GM12878 (cell line): ENCODE data around the gene SOX6. TPM values are rescaled to one million over a fixed set of nuclear protein-coding genes. Genes with fewer than 3 reads are reported as not detected.

Experiments
- ATAC-seq: fragments of 200-7000 bp; cut with Tn5 transposase; 3 replicates; pipeline ENCODE4 v1.9.1; 2020; ENCODE audit warnings: mild to moderate bottlenecking, moderate library complexity
- BruUV-seq: library from RNA; stranded (reverse); fragments of 400-500 nt; replicated peaks from 2 replicates; lab custom pipeline; 2021; lab: Mats Ljungman, UMichigan
- CTCF ChIA-PET: fragments of 300-600 bp; sonication (Branson Sonifier 250); formaldehyde crosslinking; extraction: SDS; loops from one replicate; lab custom pipeline; 2021; ENCODE audit warnings: inconsistent platforms; lab: Yijun Ruan, JAX
- POLR2A ChIA-PET: fragments of 350-600 bp; formaldehyde crosslinking; extraction: SDS; loops from one replicate; lab custom pipeline; 2021; ENCODE audit warnings: inconsistent platforms; lab: Charles Lee
- RAD21 ChIA-PET: fragments of 300-600 bp; sonication (Branson Sonifier 250); formaldehyde crosslinking; loops from one replicate; lab custom pipeline; 2023; ENCODE audit warnings: antibody characterized with exemption; ENCODE audit not compliant: unreplicated experiment; lab: Charles Lee
- SMC1A ChIA-PET: fragments of 300-600 bp; sonication (Branson Sonifier 250); formaldehyde crosslinking; loops from one replicate; lab custom pipeline; 2023; ENCODE audit not compliant: unreplicated experiment, uncharacterized antibody; lab: Charles Lee
- DNase-seq: peaks from one replicate; pipeline ENCODE4 v3.0.0-alpha.2; 2011; ENCODE audit warnings: low read depth, low spot score
- FAIRE-seq: peaks from 3 replicates; lab custom pipeline; 2011; peaks lifted over from hg19 to GRCh38; lab: Jason Lieb, UNC
- H2AFZ ChIP-seq: 2 replicates; pipeline ENCODE4 v1.6.0; 2011; ENCODE audit warnings: low read depth, low read length, control low read depth; ENCODE audit not compliant: control insufficient read depth
- H3K27ac ChIP-seq: 2 replicates; pipeline ENCODE4 v1.5.1; 2011; ENCODE audit warnings: control low read depth; ENCODE audit not compliant: control insufficient read depth, insufficient read depth
- H3K27me3 ChIP-seq, 2 experiments: replicated peaks in 1 of 2; 2 replicates each; pipeline versions ENCODE4 v1.6.0 to v1.6.1; 2011; ENCODE audit warnings: low read length in 1 of 2; ENCODE audit not compliant: control insufficient read depth in 2 of 2, insufficient read depth in 2 of 2
- H3K36me3 ChIP-seq, 2 experiments: 2 replicates each; pipeline ENCODE4 v1.5.1; 2011; ENCODE audit warnings: low read length in 1 of 2; ENCODE audit not compliant: control insufficient read depth in 2 of 2, insufficient read depth in 2 of 2
- H3K4me1 ChIP-seq: 2 replicates; pipeline ENCODE4 v1.6.1; 2011; ENCODE audit warnings: mild to moderate bottlenecking, low read length, moderate library complexity, mixed read lengths; ENCODE audit not compliant: control insufficient read depth, insufficient read depth
- H3K4me2 ChIP-seq: 2 replicates; pipeline ENCODE4 v1.6.0; 2011; ENCODE audit warnings: control low read depth; ENCODE audit not compliant: control insufficient read depth, insufficient read depth
- H3K4me3 ChIP-seq: fragments of 200-600 bp; sonication (generic); 2 replicates; pipeline ENCODE4 v1.5.1; 2016
- H3K79me2 ChIP-seq: 2 replicates; pipeline ENCODE4 v1.6.0; 2011; ENCODE audit warnings: low read length; ENCODE audit not compliant: control insufficient read depth, insufficient read depth
- H3K9ac ChIP-seq: 2 replicates; pipeline ENCODE4 v1.8.0; 2011; ENCODE audit warnings: low read length, control low read depth, mixed read lengths; ENCODE audit not compliant: control insufficient read depth, insufficient read depth
- H3K9me3 ChIP-seq: replicated peaks from 3 replicates; pipeline ENCODE4 v1.5.1; 2011; ENCODE audit warnings: mild to moderate bottlenecking, low read length; ENCODE audit not compliant: control insufficient read depth, insufficient read depth
- H4K20me1 ChIP-seq: 2 replicates; pipeline ENCODE4 v1.6.0; 2011; ENCODE audit not compliant: control insufficient read depth, insufficient read depth
- CEBPB ChIP-seq, 2 experiments: fragments of 150-350 bp in 1 of 2; IDR thresholded peaks; 2 replicates each; pipeline ENCODE4 v1.6.1; 2012 to 2014; ENCODE audit warnings: low read depth in 2 of 2, low read length in 2 of 2, borderline replicate concordance in 1 of 2, inconsistent platforms in 1 of 2
- CREM ChIP-seq: IDR thresholded peaks from 2 replicates; pipeline ENCODE4 v1.6.1; 2014; ENCODE audit warnings: antibody characterized with exemption, low read depth
- ETV6 ChIP-seq, 2 experiments: fragments of 450-650 bp in 1 of 2; IDR thresholded peaks in 1 of 2; conservative IDR thresholded peaks in 1 of 2; 2 replicates each; pipeline ENCODE4 v1.6.1; 2014; ENCODE audit warnings: antibody characterized with exemption in 1 of 2, borderline replicate concordance in 1 of 2, low read depth in 1 of 2, mild to moderate bottlenecking in 1 of 2, moderate library complexity in 1 of 2
- FOXK2 ChIP-seq: fragments of 450-650 bp; IDR thresholded peaks from 2 replicates; pipeline ENCODE4 v1.6.1; 2017; ENCODE audit warnings: mild to moderate bottlenecking, moderate library complexity
- HCFC1 ChIP-seq: fragments of 150-350 bp; IDR thresholded peaks from 2 replicates; pipeline ENCODE4 v1.6.1; 2014; ENCODE audit warnings: low read length
- JUNB ChIP-seq: IDR thresholded peaks from 2 replicates; pipeline ENCODE4 v1.6.1; 2016; ENCODE audit warnings: antibody characterized with exemption, mild to moderate bottlenecking
- NRF1 ChIP-seq: conservative IDR thresholded peaks from 2 replicates; pipeline ENCODE4 v1.6.1; 2011; ENCODE audit warnings: mild to moderate bottlenecking, low read depth, low read length, improper control_type of control experiment
- RCOR1 ChIP-seq: conservative IDR thresholded peaks from 2 replicates; pipeline ENCODE4 v1.6.1; 2012; ENCODE audit warnings: low read depth, low read length, improper control_type of control experiment
- SREBF1 ChIP-seq: IDR thresholded peaks from 2 replicates; pipeline ENCODE4 v1.6.1; 2012; ENCODE audit warnings: mild to moderate bottlenecking, low read length
- STAT3 ChIP-seq: IDR thresholded peaks from 2 replicates; pipeline ENCODE4 v1.6.1; 2011; ENCODE audit warnings: low read depth, low read length, improper control_type of control experiment
- TAF1 ChIP-seq: IDR thresholded peaks from 2 replicates; pipeline ENCODE4 v1.6.1; 2011; ENCODE audit warnings: mild to moderate bottlenecking, low read depth, low read length, borderline replicate concordance
- WGBS: methylation state at CpG from one replicate; pipeline ENCODE4 v1.1.6; 2016; ENCODE audit warnings: low lambda C conversion rate; ENCODE audit not compliant: insufficient replicate concordance, insufficient coverage; ENCODE audit errors: missing lambda C conversion rate; 5-methylcytosine and 5-hydroxymethylcytosine counted together
- in situ Hi-C: fragments of 300-500 bp; cut with MboI; formaldehyde crosslinking; loops from 9 replicates; pipeline ENCODE4 v1.14.3; 2018; ENCODE audit warnings: mixed read lengths
- intact Hi-C: fragments of 100-400 bp; cut with micrococcal nuclease; formaldehyde crosslinking; loops from one replicate; pipeline ENCODE4 v1.14.2; 2022; ENCODE audit not compliant: unreplicated experiment
- polyA plus RNA-seq, 11 experiments: library from polyadenylated mRNA; depleted of rRNA in 4 of 11; unstranded in 6 of 11; stranded (reverse) in 5 of 11; fragments of >200 nt; fragmentation: Nextera tagmentation in 4 of 11; fragmentation: Illumina TruSeq in 1 of 11; extraction: Ambion mirVana in 4 of 11; extraction: Trizol in 1 of 11; gene quantifications; 1 replicate in 1 of 11; 2 replicates in 10 of 11; pipeline versions ENCODE4 v1.2.1 to v1.2.3, GENCODE V29; 2011 to 2016; ENCODE audit warnings: inconsistent platforms in 2 of 11, missing spikeins in 2 of 11, low read depth in 1 of 11
- total RNA-seq, 4 experiments: library from RNA; depleted of rRNA in 3 of 4; stranded (reverse); fragments of >200 nt in 3 of 4; fragmentation: Illumina TruSeq in 1 of 4; extraction: Trizol in 1 of 4; gene quantifications; 2 replicates each; pipeline versions ENCODE4 v1.2.1 to v1.2.3, GENCODE V29; 2013 to 2021
- TF ChIP-seq, protein P1 (sequence below): IDR thresholded peaks from 2 replicates; pipeline ENCODE4 v1.6.1; 2011; ENCODE audit warnings: mild to moderate bottlenecking, low read depth, low read length, moderate library complexity; ENCODE audit not compliant: insufficient replicate concordance
- TF ChIP-seq, protein P2 (sequence below), 3 experiments: IDR thresholded peaks in 2 of 3; conservative IDR thresholded peaks in 1 of 3; 2 replicates each; pipeline ENCODE4 v1.5.1; 2011; ENCODE audit warnings: low read depth in 3 of 3, low read length in 3 of 3, mild to moderate bottlenecking in 3 of 3, control low read depth in 2 of 3, moderate library complexity in 2 of 3, inconsistent platforms in 1 of 3, mixed read lengths in 1 of 3; ENCODE audit not compliant: control insufficient read depth in 2 of 3, insufficient read depth in 1 of 3; ENCODE audit errors: extremely low read depth in 1 of 3

SOX6 gene
- total and polyA plus RNA-seq, 10 of the 15 experiments (the other 5 are each of a cell fraction or from before 2014, with no cell fraction given) = 0.03 to 0.71 (median 0.29) TPM; not detected in 4

DNA sequence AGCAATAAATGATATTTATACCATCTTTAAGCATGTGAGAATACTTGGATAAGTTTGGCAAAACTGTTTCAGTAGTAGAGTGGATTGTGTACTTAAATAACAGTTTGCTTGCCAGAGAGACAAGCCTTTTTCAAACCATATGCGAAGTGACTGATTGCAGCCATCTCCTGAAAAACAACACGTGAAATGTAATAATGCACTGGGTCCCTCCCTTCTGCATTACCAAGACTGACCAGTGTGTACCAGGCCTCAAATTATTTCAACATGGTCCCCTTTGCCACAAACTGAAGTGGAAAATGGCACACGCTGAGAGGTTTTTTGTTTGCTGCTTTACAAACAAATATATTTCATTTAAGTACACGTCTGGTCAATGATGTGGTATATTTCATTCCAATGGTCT is 337.4 kb downstream of the SOX6 start:
- WGBS = 66% methylated on average over 4 of the region's 4 CpGs
- intact Hi-C loops = no loop called here
- no peaks in the 10 kb centered on the region for H4K20me1 ChIP-seq
- no peak overlapping the region for H3K27ac ChIP-seq
- CTCF ChIA-PET = no interaction called here
- TF ChIP-seq NRF1 (no peak), HCFC1 (no peak), FOXK2 (no peak), ETV6 (conservative IDR thresholded peaks at IDR 0.05 in 1 of 2, IDR thresholded peaks at IDR 0.05 in 1 of 2; ENCODE audit: borderline replicate concordance in 1 of 2, low read depth in 1 of 2) (no peak), CEBPB (IDR thresholded peaks at IDR 0.05; ENCODE audit: borderline replicate concordance in 1 of 2, low read depth in 2 of 2, low read length in 2 of 2) (no peak), RCOR1 (no peak), SREBF1 (no peak), STAT3 (no peak), TAF1 (no peak), CREM (no peak), JUNB (no peak)
- TF ChIP-seq, protein P1, sequence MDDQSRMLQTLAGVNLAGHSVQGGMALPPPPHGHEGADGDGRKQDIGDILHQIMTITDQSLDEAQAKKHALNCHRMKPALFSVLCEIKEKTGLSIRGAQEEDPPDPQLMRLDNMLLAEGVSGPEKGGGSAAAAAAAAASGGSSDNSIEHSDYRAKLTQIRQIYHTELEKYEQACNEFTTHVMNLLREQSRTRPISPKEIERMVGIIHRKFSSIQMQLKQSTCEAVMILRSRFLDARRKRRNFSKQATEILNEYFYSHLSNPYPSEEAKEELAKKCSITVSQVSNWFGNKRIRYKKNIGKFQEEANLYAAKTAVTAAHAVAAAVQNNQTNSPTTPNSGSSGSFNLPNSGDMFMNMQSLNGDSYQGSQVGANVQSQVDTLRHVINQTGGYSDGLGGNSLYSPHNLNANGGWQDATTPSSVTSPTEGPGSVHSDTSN = no peak
- TF ChIP-seq, protein P2, sequence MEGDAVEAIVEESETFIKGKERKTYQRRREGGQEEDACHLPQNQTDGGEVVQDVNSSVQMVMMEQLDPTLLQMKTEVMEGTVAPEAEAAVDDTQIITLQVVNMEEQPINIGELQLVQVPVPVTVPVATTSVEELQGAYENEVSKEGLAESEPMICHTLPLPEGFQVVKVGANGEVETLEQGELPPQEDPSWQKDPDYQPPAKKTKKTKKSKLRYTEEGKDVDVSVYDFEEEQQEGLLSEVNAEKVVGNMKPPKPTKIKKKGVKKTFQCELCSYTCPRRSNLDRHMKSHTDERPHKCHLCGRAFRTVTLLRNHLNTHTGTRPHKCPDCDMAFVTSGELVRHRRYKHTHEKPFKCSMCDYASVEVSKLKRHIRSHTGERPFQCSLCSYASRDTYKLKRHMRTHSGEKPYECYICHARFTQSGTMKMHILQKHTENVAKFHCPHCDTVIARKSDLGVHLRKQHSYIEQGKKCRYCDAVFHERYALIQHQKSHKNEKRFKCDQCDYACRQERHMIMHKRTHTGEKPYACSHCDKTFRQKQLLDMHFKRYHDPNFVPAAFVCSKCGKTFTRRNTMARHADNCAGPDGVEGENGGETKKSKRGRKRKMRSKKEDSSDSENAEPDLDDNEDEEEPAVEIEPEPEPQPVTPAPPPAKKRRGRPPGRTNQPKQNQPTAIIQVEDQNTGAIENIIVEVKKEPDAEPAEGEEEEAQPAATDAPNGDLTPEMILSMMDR (IDR thresholded peaks at IDR 0.05 in 2 of 3, conservative IDR thresholded peaks at IDR 0.05 in 1 of 3; ENCODE audit: control insufficient read depth in 2 of 3, extremely low read depth in 1 of 3, insufficient read depth in 1 of 3, low read depth in 3 of 3, low read length in 3 of 3) = no peak
- TF ChIP-seq, all 136 proteins: peak for 0
- H3K4me3 ChIP-seq = no peak overlapping the region
- SMC1A ChIA-PET = no interaction called here
- no peak overlapping the region for H3K4me2 ChIP-seq
- H3K79me2 ChIP-seq = no peaks in the 10 kb centered on the region
- H3K9me3 ChIP-seq = no peaks in the 10 kb centered on the region
- BruUV-seq = no TSS peak
- no peak overlapping the region for H2AFZ ChIP-seq
- FAIRE-seq (no peak), ATAC-seq (no peak), DNase-seq (no peak)
- POLR2A ChIA-PET = no interaction called here
- H3K9ac ChIP-seq = no peak overlapping the region
- in situ Hi-C loops = no loop called here
- RAD21 ChIA-PET = no interaction called here
- H3K27me3 ChIP-seq = no peaks in the 10 kb centered on the region; a peak in 2 of 4 replicates
- H3K36me3 ChIP-seq = no peaks in the 10 kb centered on the region
- H3K4me1 ChIP-seq = no peaks in the 10 kb centered on the region
